ENCODE measurements around the gene ATL2.
"Not testable (repeated sequence)": the region's sequence is repeated elsewhere in the genome, so short reads cannot be mapped to it uniquely, and the experiment has no call there.

Gene ATL2

GRCh38 chr2:38264396-38265221, 112.5 kb downstream of the ATL2 start:
- peaks cover 2% of the 10 kb centered on the region for H3K27me3 Mint-ChIP-seq
- peaks cover 7% of the 10 kb centered on the region for H3K36me3 Mint-ChIP-seq (ENCODE audit: low read depth)
- H3K27ac Mint-ChIP-seq: no peak overlapping the region

GRCh38 chr2:38263293-38263692, 113.8 kb downstream of the ATL2 start:
- H3K36me3 Mint-ChIP-seq (ENCODE audit: low read depth): peaks cover 7% of the 10 kb centered on the region
- peaks cover 5% of the 10 kb centered on the region for H3K9me3 Mint-ChIP-seq
- no peak for DNase-seq
- H3K4me3 Mint-ChIP-seq: no peak overlapping the region
- no peak overlapping the region for H3K27ac Mint-ChIP-seq
- peaks cover 26% of the 10 kb centered on the region for H3K4me1 Mint-ChIP-seq
- no peak for ATAC-seq
- H3K27me3 Mint-ChIP-seq: peaks cover 5% of the 10 kb centered on the region

More at GRCh38 chr2:38264396-38265221, 112.5 kb downstream of the ATL2 start:
- H3K4me1 Mint-ChIP-seq: peaks cover 26% of the 10 kb centered on the region
- DNase-seq (no peak), ATAC-seq (no peak)
- no peak overlapping the region for H3K4me3 Mint-ChIP-seq
- H3K9me3 Mint-ChIP-seq: peaks cover 5% of the 10 kb centered on the region

- Mint-ChIP-seq H3K9me3 (peaks cover 5% of the 10 kb centered on the region), H3K27ac (peak overlapping the region; percentile 47), H3K4me1 (peaks cover 26% of the 10 kb centered on the region), H3K27me3 (peaks cover 5% of the 10 kb centered on the region), H3K4me3 (no peak overlapping the region), H3K36me3 (ENCODE audit: low read depth) (peaks cover 7% of the 10 kb centered on the region)
- DNase-seq: peak; percentile 5
- peak; percentile 45 for ATAC-seq
Observed at GRCh38 chr2:38262069-38262871, 114.8 kb downstream of the ATL2 start.

- no peak overlapping the region for H3K4me3 Mint-ChIP-seq
- DNase-seq (no peak), ATAC-seq (no peak)
- peak overlapping the region; percentile 47 for H3K27ac Mint-ChIP-seq
- H3K36me3 Mint-ChIP-seq (ENCODE audit: low read depth): peaks cover 6% of the 10 kb centered on the region
- peaks cover 24% of the 10 kb centered on the region for H3K4me1 Mint-ChIP-seq
- H3K9me3 Mint-ChIP-seq: peaks cover 4% of the 10 kb centered on the region
- H3K27me3 Mint-ChIP-seq: peaks cover 5% of the 10 kb centered on the region
Observed at GRCh38 chr2:38261569-38262068, 115.5 kb downstream of the ATL2 start.

- DNase-seq: no peak
- ATAC-seq: no peak
- H3K9me3 Mint-ChIP-seq: no peaks in the 10 kb centered on the region
- H3K36me3 Mint-ChIP-seq (ENCODE audit: low read depth): peaks cover 2% of the 10 kb centered on the region
- peaks cover 20% of the 10 kb centered on the region for H3K4me1 Mint-ChIP-seq
- H3K27ac Mint-ChIP-seq: no peak overlapping the region
- peaks cover 5% of the 10 kb centered on the region for H3K27me3 Mint-ChIP-seq
- H3K4me3 Mint-ChIP-seq: no peak overlapping the region
Observed at GRCh38 chr2:38260972-38261371, 116.1 kb downstream of the ATL2 start.

- Mint-ChIP-seq H3K36me3 (ENCODE audit: low read depth) (no peaks in the 10 kb centered on the region), H3K9me3 (no peaks in the 10 kb centered on the region), H3K27me3 (peaks cover 5% of the 10 kb centered on the region), H3K4me3 (no peak overlapping the region), H3K4me1 (peaks cover 18% of the 10 kb centered on the region), H3K27ac (no peak overlapping the region)
- ATAC-seq (peak; percentile 28), DNase-seq (peak; percentile 10)
Observed at GRCh38 chr2:38260469-38260868, 116.6 kb downstream of the ATL2 start.

- Mint-ChIP-seq H3K36me3 (ENCODE audit: low read depth) (no peaks in the 10 kb centered on the region), H3K27ac (no peak overlapping the region), H3K9me3 (no peaks in the 10 kb centered on the region), H3K27me3 (peaks cover 5% of the 10 kb centered on the region), H3K4me3 (no peak overlapping the region), H3K4me1 (peaks cover 18% of the 10 kb centered on the region)
- no peak for ATAC-seq
- DNase-seq: no peak
Observed at GRCh38 chr2:38259311-38259710, 117.8 kb downstream of the ATL2 start.

GRCh38 chr2:38257680-38258079, 119.4 kb downstream of the ATL2 start:
- H3K27ac Mint-ChIP-seq; H3K36me3 Mint-ChIP-seq (ENCODE audit: low read depth); H3K9me3 Mint-ChIP-seq; H3K27me3 Mint-ChIP-seq; ATAC-seq; H3K4me3 Mint-ChIP-seq; DNase-seq: not testable (repeated sequence)
- peaks cover 18% of the 10 kb centered on the region for H3K4me1 Mint-ChIP-seq

- DNase-seq (no peak), ATAC-seq (no peak)
- Mint-ChIP-seq H3K4me3 (no peak overlapping the region), H3K9me3 (no peaks in the 10 kb centered on the region), H3K4me1 (peaks cover 10% of the 10 kb centered on the region), H3K27me3 (peaks cover 9% of the 10 kb centered on the region), H3K36me3 (ENCODE audit: low read depth) (no peaks in the 10 kb centered on the region), H3K27ac (no peak overlapping the region)
Observed at GRCh38 chr2:38256610-38257009, 120.5 kb downstream of the ATL2 start.

GRCh38 chr2:38255211-38255610, 121.9 kb downstream of the ATL2 start:
- H3K27me3 Mint-ChIP-seq: peaks cover 7% of the 10 kb centered on the region
- peaks cover under 1% of the 10 kb centered on the region for H3K4me1 Mint-ChIP-seq
- no peak overlapping the region for H3K27ac Mint-ChIP-seq
- ATAC-seq (no peak), DNase-seq (no peak)
- no peaks in the 10 kb centered on the region for H3K9me3 Mint-ChIP-seq
- H3K4me3 Mint-ChIP-seq: no peak overlapping the region
- no peaks in the 10 kb centered on the region for H3K36me3 Mint-ChIP-seq (ENCODE audit: low read depth)

GRCh38 chr2:38254796-38255195, 122.3 kb downstream of the ATL2 start:
- Mint-ChIP-seq H3K27me3 (peaks cover 7% of the 10 kb centered on the region), H3K4me1 (no peaks in the 10 kb centered on the region), H3K36me3 (ENCODE audit: low read depth) (no peaks in the 10 kb centered on the region), H3K9me3 (no peaks in the 10 kb centered on the region), H3K27ac (no peak overlapping the region), H3K4me3 (no peak overlapping the region)
- ATAC-seq (no peak), DNase-seq (no peak)

GRCh38 chr2:38251940-38252339, 125.1 kb downstream of the ATL2 start:
- Mint-ChIP-seq H3K27ac (no peak overlapping the region), H3K4me3 (no peak overlapping the region), H3K4me1 (no peaks in the 10 kb centered on the region), H3K36me3 (ENCODE audit: low read depth) (no peaks in the 10 kb centered on the region), H3K9me3 (no peaks in the 10 kb centered on the region), H3K27me3 (peaks cover 4% of the 10 kb centered on the region)
- DNase-seq: no peak
- no peak for ATAC-seq

GRCh38 chr2:38248707-38249106, 128.4 kb downstream of the ATL2 start:
- no peaks in the 10 kb centered on the region for H3K9me3 Mint-ChIP-seq
- H3K36me3 Mint-ChIP-seq (ENCODE audit: low read depth): no peaks in the 10 kb centered on the region
- no peaks in the 10 kb centered on the region for H3K4me1 Mint-ChIP-seq
- H3K27ac Mint-ChIP-seq: no peak overlapping the region
- DNase-seq: no peak
- no peak overlapping the region for H3K4me3 Mint-ChIP-seq
- no peak for ATAC-seq
- H3K27me3 Mint-ChIP-seq: peaks cover 2% of the 10 kb centered on the region

GRCh38 chr2:38248255-38248654, 128.8 kb downstream of the ATL2 start:
- DNase-seq: no peak
- Mint-ChIP-seq H3K4me1 (no peaks in the 10 kb centered on the region), H3K27ac (no peak overlapping the region), H3K36me3 (ENCODE audit: low read depth) (no peaks in the 10 kb centered on the region), H3K9me3 (no peaks in the 10 kb centered on the region), H3K27me3 (peaks cover 2% of the 10 kb centered on the region), H3K4me3 (no peak overlapping the region)
- ATAC-seq: no peak

GRCh38 chr2:38246105-38246504, 131.0 kb downstream of the ATL2 start:
- Mint-ChIP-seq H3K27me3 (no peaks in the 10 kb centered on the region), H3K36me3 (ENCODE audit: low read depth) (no peaks in the 10 kb centered on the region), H3K4me3 (no peak overlapping the region), H3K4me1 (no peaks in the 10 kb centered on the region), H3K9me3 (no peaks in the 10 kb centered on the region), H3K27ac (no peak overlapping the region)
- DNase-seq (no peak), ATAC-seq (no peak)
